RWPE2 (cell line): ENCODE measurements around the gene ANAPC2.

Experiments
- ATAC-seq: fragments of 200-7000 bp; cut with Tn5 transposase; 3 replicates; pipeline ENCODE4 v1.9.1; 2021; ENCODE audit warnings: low read depth
- DNase-seq: peaks from one replicate; pipeline ENCODE4 v3.0.0-alpha.2; 2020; ENCODE audit warnings: low spot score
- H3K27ac ChIP-seq: fragments of 450-650 bp; 2 replicates; pipeline ENCODE4 v1.5.1; 2017; ENCODE audit warnings: mild to moderate bottlenecking; ENCODE audit not compliant: poor library complexity, severe bottlenecking
- H3K27me3 ChIP-seq: fragments of 250-450 bp; sonication (Bioruptor Pico); 2 replicates; pipeline ENCODE4 v1.5.1; 2021; ENCODE audit warnings: mild to moderate bottlenecking, moderate library complexity; ENCODE audit not compliant: insufficient read depth, poor library complexity, severe bottlenecking
- H3K36me3 ChIP-seq: fragments of 250-450 bp; sonication (Bioruptor Pico); 2 replicates; pipeline ENCODE4 v1.5.1; 2020; ENCODE audit warnings: low read depth, mild to moderate bottlenecking, moderate library complexity
- H3K4me1 ChIP-seq: fragments of 250-450 bp; sonication (Bioruptor Pico); 2 replicates; pipeline ENCODE4 v1.5.1; 2021; ENCODE audit warnings: mild to moderate bottlenecking, moderate library complexity; ENCODE audit not compliant: insufficient read depth, poor library complexity, severe bottlenecking
- H3K4me3 ChIP-seq: fragments of 250-450 bp; sonication (Bioruptor Pico); 2 replicates; pipeline ENCODE4 v1.5.1; 2021; ENCODE audit warnings: mild to moderate bottlenecking, moderate library complexity; ENCODE audit not compliant: severe bottlenecking
- H3K9me3 ChIP-seq: fragments of 250-450 bp; sonication (Bioruptor Pico); 2 replicates; pipeline ENCODE4 v1.5.1; 2021; ENCODE audit warnings: mild to moderate bottlenecking, moderate library complexity; ENCODE audit not compliant: severe bottlenecking
- TF ChIP-seq, protein P1 (sequence below): fragments of 450-650 bp; IDR thresholded peaks from one replicate; pipeline ENCODE4 v1.5.1; 2017; ENCODE audit warnings: mild to moderate bottlenecking, moderate library complexity; ENCODE audit not compliant: poor library complexity, severe bottlenecking

The ANAPC2 gene

DNA sequence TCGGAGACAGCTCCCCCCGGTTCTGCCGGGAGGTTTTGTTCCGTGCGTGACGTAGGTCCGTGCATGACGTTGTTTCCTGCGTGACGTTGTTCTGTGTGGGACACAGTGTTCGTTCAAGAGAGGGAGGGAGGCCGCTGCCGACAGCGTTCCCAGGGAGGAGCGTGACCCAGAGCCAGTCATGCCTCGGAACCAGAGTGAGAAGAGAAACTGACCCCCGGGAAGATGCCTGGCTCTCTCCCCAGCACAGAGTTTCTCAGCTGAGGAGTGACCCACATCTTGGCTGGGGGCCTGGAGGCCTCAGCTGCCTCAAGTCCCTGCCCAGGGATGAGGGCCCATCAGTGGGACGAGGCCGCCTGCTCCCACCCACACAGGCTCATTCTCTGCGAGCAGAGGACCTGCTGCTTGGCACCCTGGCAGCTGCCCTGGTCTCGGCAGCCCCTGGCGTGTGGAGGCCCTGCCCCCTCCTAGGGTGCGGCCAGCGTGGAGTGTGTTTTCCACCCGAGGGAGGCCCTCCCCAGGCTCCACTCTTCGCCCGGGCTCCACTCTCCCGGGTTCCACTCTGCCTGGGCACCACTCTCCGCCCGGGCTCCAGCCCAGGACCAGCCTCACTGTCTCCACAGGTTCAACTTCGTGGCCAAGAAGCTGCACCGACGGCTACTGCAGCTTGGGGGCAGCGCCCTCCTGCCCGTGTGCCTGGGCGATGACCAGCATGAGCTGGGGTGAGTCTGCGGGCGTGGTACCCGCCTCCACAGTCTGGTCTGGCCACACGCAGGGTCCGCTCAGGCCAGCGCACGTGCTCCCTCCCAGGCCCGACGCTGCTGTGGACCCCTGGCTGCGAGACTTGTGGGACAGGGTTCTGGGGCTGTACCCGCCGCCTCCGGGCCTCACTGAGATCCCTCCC, 25.1 kb upstream of the ANAPC2 start:
- H3K4me1 ChIP-seq, result no peaks in the 10 kb centered on the region
- ATAC-seq (no peak), DNase-seq (no peak)
- no peak overlapping the region for H3K4me3 ChIP-seq
- TF ChIP-seq, protein P1, sequence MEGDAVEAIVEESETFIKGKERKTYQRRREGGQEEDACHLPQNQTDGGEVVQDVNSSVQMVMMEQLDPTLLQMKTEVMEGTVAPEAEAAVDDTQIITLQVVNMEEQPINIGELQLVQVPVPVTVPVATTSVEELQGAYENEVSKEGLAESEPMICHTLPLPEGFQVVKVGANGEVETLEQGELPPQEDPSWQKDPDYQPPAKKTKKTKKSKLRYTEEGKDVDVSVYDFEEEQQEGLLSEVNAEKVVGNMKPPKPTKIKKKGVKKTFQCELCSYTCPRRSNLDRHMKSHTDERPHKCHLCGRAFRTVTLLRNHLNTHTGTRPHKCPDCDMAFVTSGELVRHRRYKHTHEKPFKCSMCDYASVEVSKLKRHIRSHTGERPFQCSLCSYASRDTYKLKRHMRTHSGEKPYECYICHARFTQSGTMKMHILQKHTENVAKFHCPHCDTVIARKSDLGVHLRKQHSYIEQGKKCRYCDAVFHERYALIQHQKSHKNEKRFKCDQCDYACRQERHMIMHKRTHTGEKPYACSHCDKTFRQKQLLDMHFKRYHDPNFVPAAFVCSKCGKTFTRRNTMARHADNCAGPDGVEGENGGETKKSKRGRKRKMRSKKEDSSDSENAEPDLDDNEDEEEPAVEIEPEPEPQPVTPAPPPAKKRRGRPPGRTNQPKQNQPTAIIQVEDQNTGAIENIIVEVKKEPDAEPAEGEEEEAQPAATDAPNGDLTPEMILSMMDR, result peak; percentile 20
- H3K27ac ChIP-seq, result no peak overlapping the region
- no peaks in the 10 kb centered on the region for H3K27me3 ChIP-seq
- no peaks in the 10 kb centered on the region for H3K9me3 ChIP-seq
- H3K36me3 ChIP-seq, result peaks cover 7% of the 10 kb centered on the region; the same call in 1 of the 2 replicates

DNA sequence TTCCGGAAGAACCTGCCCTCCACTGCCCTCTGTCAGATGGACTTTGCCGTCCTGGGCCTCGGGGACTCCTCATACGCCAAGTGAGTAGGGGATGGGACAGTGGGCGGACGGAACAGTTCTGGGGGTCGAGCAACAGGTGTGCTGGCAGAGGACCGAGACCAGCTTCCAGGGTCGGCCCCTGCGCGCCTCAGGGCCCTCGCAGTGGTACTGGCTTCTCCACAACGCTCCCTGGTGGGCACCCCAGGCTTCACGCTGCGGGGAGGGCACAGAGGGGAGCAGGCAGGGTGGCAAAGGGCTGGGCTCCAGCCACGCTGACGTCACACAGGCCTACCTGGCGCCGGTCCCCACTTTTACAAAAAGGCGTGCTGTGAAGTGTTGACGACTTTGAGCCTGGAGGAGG, 24.2 kb upstream of the ANAPC2 start:
- Histone ChIP-seq H3K27ac (no peak overlapping the region), H3K36me3 (peaks cover 10% of the 10 kb centered on the region; the same call in 1 of the 2 replicates), H3K4me3 (no peak overlapping the region), H3K9me3 (no peaks in the 10 kb centered on the region), H3K27me3 (no peaks in the 10 kb centered on the region), H3K4me1 (no peaks in the 10 kb centered on the region)
- no peak for DNase-seq
- TF ChIP-seq, protein P1, result no peak
- no peak for ATAC-seq

DNA sequence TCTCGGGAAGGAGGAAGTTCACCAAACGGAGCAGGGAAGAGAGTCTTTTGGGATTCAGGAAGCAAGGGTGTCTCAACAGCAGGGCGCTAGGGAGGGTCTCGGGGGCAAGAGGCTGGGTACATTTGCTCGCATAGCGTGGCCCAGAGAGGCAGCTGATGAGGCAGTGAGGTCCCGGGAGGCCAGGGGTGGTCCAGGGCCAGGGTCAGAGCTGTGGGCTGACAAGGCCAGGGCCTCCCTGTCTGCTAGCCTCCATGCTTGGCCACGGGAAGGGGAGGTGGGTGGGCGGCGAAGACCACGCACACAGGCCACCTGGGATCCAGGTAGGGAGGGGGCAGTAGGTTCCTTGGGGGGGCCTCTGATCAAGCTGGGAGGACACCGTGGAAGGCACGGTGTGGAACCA, 23.2 kb upstream of the ANAPC2 start:
- Histone ChIP-seq H3K4me1 (peaks cover 2% of the 10 kb centered on the region), H3K9me3 (no peaks in the 10 kb centered on the region), H3K27me3 (no peaks in the 10 kb centered on the region), H3K36me3 (peaks cover 10% of the 10 kb centered on the region; the same call in 1 of the 2 replicates), H3K27ac (no peak overlapping the region), H3K4me3 (no peak overlapping the region)
- TF ChIP-seq, protein P1, result no peak
- no peak for ATAC-seq
- no peak for DNase-seq

GRCh38 chr9:137206602-137207001, 18.2 kb upstream of the ANAPC2 start:
- H3K9me3 ChIP-seq, result no peaks in the 10 kb centered on the region
- H3K27ac ChIP-seq, result no peak overlapping the region
- DNase-seq (no peak), ATAC-seq (no peak)
- H3K4me1 ChIP-seq, result peaks cover 11% of the 10 kb centered on the region
- peaks cover 15% of the 10 kb centered on the region; the same call in 1 of the 2 replicates for H3K36me3 ChIP-seq
- TF ChIP-seq, protein P1, result no peak
- H3K4me3 ChIP-seq, result peak overlapping the region; percentile 91
- no peaks in the 10 kb centered on the region for H3K27me3 ChIP-seq
